ENCODE results near the gene RAPGEF3.

The RAPGEF3 gene

DNA sequence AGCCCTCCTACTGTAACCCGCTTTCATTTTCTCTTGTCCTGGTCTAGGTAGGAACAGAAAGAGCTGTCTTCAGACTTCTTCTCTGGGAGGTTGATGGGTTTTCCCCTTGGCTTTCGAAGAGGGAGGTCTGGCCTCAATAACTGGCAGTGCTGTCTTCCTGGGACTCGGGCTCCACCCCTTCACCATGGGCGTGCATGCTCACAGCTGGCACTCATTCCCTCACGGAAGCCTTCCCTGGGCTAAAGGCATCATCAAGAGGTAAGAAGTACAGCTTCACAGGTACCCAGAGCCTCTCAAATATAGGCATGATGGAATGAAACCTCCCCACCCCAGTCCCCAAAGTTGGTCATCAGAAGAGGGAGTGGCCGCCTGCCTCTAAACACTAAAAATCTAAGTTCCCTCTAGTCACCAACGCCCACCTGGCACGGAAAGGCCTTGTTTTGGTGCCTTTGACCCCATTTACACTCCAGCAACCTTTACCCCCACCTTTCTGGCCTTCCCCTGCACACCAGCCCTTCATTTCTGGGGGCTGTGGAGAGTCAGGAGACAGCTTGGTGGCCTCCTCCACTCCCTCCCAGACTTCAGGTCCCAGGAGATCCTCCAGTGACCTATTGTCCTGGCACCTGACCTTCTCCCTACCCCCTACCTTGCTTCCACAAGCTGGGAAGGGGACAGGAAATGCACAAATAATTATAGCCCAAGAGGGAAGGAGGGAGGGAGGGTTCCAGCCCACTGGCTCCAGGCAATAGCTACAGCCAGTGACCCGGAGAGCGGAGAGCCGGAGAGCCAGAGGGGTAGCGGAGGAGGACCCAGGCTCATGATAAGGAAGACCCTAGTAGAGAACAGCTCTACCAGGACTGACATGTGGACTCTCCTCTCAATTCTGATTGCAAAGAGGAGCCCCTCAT is 2.8 kb downstream of the RAPGEF3 start:
- DNase-seq = no peak

DNA sequence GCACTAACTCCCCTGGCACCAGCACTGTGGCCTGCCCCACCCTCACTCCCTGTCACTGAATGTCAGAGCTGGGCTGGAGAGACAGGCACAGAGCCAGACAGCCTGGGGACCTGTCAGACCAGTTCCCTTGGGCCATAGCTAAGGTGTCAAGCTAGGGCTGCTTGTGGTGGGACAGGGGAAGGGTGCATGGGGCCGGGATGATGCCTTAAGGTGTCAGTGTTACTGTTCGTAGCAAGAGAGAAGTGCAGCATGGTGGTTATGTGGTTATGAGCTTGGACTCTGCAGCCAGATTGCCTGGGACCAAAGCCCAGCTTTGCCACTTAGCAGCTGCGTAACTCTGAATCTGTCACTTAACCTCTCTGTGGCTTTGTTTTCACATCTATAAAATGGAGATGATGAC is 3.8 kb downstream of the RAPGEF3 start:
- no peak for DNase-seq

DNA sequence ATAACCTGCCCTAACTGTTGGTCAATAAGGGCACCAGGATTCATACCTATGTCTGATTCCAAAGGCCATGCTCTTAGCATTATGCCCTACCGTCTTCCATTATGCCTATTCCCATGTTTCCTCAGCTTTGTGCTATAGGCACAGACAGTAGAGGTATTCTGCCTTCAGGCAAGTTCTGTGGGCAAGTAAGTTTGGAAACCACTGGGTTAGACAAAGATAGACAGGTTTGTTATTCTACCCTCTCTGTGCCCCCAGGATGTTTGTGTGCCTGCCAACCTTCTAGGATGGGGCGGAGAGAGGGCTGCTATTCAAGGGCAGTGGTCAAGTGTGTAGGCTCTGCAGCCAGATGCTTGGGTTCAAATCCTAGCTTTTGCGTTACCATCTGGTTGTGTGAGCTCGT is 4.6 kb downstream of the RAPGEF3 start:
- DNase-seq = no peak

DNA sequence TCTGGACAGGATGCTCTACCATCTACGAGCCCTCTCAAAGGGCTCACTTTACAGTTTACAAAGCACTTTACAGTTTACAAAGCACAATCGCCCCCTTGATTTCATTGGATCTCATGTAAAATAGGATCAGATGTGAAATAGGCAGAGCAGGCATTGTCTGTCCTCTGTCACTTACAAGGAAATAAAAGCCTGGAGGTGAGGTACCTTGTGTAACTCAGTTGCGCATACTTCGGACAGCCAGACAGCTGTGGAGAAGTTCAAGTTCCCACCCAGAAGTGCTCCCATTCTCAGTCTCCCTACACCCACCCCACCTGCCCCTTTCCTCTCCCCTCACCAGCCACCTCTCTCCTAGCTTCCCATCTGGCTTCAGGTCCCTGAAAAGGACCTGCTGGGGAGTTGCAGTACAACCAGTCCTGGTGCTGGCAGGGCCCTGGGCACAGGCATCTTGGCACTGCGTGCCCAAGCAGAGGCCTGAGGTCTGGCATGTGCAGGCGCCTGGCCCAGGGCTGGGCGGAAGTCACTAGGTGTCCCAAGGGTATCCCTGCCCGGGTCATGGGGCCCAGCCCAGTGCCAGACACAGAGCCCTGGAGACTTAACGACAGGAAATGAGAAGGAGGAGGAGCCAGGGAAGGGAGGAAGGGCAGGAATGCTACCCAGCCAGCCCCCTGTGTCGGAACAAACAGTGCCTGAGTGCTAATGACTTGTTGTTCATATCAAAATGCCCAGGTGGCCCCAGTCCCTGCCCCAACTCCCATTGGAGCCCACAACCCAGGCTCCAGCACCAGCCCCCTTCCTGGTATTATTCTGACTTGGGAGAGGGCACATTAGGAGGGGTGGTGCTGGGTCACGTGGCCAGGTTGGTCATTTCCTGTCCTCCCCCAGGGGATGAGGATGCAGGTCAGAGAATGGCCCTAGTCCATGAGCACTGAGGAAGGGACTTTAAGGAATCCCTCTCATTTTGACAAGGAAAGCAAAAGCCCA is 5.4 kb downstream of the RAPGEF3 start:
- no peak for DNase-seq

DNA sequence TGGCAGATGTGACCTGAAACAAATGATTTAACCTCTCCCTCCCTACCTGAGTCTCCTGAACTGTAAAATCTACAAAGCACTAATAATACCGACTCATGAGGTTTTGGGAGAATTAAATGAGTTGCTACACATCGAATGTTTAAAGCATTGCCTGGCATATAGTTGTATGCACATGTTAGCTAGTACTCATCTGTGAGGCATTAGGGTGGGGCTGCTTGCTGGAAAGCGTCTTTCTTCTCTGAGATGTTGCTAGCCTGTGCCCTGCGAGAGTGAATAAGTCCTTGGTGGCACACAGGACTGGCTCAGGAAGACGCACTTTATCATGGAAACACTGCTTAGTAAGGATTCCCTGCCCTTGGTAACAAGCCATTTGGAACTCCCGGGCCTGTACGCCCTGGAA is 6.1 kb downstream of the RAPGEF3 start:
- DNase-seq = no peak

DNA sequence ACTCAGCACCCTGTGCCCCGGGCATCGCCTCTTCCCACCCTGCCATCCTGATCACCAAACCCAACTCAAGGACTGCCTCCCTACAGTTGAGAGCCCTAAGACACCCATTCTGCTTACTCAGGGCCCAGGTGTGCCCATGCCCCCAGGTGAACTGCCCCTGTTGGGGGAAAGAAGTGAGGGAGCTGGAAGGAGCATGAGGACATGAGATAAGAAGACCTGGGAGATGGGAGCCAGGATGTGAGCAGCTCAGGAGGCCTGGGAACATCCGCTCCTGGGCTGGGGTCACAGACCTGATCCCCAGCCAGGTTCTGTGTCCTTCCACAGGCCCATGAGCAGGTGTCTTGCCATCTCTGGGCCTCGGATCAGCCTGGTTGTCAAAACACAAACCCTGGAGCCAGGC is 6.6 kb downstream of the RAPGEF3 start:
- no peak for DNase-seq

DNA sequence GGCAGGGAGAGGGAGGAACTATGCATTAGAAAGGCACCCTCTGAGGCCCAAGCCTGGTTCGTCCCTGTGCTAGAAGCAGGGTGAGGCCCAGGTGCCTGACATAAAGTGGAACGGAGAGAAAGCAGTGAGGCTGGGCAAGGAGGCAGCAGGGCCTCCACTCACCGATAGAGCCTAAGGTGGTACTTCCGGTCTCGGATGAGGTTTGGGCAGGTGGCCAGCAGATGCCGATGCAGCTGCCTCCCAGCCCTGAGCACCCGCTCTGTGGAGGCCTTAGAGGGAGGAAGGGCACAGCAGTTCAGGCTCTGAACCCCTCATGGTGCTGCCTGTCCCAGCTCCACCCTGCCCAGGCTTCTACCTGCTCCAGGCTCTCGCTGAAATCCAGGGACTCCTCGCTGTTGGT is 7.1 kb downstream of the RAPGEF3 start:
- no peak for DNase-seq

DNA sequence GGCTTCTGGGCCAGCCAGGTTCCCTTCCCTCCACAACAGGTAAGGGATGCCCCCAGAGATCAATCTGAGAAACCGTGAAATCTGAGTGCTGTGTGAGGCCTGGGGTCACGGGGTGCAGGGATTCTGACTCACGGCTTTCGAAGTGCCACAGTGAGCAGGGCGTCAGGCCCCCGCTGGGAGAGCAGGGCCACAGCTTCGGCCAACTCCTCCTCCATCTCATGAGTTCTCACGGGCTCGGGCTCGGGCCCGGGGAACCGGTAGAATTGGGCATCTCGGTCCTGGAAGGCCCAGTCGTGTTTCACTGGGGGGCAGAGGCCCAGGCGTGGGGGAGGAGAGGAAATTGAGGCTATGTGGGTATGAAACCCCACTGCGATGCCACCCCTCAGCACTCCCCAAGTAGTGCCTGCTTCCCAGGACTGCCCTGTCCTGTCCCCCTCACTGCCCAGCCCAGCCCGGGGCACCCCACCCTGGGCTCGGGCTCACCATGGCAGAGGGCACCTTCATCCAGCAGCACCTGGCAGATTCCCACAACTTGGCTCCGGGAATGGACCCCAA is 7.7 kb downstream of the RAPGEF3 start:
- DNase-seq = no peak

DNA sequence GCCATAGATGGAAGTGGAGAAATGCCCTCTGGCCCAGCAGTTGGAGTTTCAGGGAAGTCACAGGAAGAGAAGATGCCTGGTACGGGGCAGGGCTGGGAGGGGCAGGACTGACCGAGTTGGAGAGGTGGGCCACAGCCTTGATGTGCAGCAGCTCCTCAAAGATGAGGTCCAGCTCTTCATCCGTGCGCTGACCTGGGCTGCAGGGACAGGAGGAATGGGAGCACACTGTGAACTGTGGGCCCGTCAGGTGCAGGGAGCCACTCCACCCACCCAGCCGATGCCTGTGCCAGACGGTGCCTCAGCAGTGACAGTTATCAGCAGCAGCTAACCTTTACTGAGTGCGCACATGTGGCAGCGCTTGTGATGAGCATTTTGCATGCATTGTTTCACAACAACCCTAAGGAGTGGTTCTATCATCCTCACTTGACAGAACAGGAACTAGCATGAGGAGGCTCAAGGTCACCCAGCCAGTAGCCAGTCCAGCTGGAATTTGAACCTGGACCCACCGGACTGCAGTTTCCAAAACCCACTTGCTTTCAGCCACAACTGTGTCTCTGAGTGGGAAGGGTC is 8.4 kb downstream of the RAPGEF3 start:
- no peak for DNase-seq

DNA sequence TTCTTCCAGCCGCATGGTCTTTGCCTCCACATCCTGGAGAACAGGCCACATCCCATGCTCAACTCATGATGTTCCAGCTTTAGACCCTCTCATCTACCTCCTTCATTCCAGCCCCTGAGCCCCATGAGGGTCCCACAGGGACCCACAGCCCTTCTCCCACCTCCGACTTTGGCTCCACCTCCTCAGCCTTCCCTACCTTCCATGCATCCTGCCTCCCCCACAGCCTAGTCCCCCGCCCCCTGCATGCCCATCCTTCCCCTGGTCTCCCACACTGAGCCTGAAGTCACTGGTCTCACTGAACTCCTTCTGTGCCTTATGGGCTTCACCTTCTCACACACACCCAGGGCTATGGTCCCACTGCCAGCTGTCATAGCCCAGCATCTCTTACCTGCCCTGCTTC is 9.8 kb downstream of the RAPGEF3 start:
- no peak for DNase-seq

DNA sequence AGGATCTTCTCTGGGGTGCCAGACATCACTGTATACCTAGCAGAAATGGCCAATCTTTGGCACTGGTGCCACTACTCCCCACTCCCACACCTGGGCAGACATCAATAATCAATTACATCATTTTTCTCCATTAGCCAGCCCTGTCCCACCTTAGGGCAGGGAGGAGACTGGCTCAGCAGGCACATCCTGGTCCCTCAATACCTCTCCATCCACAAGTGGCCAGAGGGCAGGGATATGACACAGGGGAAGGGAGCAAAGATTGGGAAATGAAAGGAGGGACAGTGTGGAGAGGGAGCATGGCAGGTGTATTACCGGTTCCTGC is 10.2 kb downstream of the RAPGEF3 start:
- no peak for DNase-seq

DNA sequence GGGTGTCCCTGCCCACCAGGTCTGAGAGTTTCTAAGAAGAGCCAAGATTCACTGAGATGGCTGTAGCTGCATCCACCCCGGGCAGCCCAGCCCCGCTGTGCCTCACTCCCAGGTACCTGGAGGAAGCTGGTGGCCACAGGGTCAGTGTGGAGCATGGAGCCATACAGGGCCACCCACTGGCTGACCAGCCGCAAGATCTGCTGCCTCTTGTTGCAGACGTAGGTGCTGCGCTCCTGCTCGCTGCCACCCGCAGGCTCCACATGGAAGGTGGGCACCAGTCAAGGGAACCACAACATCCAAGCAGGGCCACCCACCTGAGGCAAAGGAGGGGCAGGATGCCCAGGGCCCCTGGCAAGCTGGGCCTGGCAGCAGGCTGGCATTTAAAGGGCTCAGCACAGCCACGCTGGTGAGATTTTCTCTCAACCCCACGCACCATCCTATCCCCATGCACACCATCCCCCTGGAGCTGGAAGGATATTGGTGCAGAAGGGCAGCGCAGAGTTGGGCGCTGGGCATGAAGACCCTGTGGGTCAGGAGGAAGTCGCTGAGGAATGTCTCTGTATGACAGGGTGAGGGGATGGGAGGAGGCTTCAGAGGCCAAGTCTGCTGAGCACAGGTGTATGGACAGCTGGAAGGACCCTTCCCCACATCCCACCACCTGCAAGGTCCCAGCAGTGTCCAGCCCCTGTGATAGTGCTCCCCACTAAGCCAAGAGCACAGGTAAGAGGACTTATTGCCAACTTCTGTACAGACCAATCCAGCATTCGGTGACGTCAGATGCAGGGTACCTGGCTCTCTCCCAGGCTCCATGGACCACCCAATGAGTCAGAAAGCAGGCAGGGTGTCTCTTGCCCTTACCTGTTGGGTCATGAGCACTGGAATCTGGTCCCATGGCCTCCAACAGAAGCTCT is 10.8 kb downstream of the RAPGEF3 start:
- no peak for DNase-seq

DNA sequence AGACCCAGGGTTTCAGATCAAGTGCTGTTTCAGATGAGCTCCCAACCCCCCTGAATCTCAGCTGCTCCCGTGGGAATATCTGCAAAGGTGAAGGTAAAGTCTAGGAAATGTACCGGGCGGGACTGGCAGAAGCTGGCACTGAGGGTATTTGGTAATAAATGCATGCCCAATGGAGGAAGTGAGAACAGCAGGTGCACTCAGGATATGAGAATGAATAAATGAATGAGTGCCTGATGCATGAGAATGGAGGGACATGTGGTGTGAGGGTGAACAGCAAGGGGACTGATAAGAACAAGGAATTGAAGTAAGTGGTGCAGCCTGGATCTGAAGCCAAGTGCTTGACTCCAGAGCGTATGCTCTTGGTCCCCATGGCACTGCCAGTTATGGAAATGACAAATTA is 11.6 kb downstream of the RAPGEF3 start:
- no peak for DNase-seq

DNA sequence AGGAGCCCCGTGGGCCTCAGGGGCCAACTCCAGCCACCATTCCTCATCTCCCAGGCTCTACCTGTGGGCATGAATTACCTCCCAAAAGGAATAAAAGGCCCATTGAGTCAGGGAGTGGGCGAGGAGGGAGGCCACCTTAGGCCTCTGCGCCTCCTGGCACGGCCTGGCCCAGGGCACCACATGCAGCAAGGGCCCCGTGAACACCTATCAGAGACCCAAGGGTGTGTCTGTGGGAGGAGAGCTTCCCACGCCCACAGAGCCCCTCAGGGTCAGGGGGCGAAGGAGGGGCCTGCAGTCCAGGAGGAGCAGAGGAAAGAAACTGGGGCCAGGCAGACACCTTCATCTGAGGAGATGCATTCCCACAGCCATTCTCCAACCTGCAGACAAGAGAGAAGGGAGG is 12.2 kb downstream of the RAPGEF3 start:
- no peak for DNase-seq

DNA sequence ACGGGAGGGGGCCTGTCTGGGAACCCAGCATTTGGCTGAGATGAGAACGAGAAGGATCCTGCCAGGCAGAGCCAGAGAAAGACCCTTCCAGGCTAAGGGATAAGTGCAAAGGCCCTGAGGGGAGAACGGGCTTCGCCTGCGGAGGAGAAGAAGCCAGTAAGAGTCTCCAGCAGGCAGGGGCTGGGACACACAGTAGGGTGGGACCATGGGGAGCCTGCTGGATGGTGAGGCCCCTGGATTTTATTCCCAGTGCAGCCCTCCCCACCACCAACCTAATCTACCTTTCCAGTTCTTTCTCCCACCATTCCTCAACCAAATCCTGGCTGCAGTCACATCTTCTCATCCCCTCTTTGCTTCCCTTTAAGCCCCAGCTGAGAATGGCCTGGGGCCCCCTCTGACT is 12.6 kb downstream of the RAPGEF3 start:
- no peak for DNase-seq

DNA sequence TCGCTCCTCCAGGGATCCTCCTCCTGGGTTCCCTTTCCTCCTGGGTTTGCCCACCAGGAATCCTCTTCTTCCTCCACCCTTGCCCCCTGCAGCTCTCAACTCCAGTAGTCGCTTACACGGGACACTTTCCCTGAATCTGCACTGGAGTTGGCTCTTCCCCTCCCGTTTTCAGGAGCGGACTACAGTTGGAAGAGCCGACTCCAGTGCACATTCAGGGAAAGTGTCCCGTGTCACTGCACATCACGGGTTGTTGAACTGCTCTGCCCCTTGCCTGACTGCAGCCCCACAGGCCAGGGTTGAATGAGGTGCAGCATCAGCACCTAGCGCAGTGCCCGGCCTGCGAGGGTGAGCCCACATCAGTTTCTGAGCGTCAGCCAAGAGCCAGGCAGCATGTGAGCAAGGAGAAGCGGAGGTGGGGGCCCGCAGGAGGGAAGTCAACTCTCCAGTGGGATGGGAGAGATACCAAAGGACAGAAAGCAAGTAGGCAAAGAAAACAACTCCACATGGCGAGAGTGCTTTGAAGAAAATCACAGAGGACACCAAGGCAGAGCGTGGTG is 13.1 kb downstream of the RAPGEF3 start:
- DNase-seq = no peak

DNA sequence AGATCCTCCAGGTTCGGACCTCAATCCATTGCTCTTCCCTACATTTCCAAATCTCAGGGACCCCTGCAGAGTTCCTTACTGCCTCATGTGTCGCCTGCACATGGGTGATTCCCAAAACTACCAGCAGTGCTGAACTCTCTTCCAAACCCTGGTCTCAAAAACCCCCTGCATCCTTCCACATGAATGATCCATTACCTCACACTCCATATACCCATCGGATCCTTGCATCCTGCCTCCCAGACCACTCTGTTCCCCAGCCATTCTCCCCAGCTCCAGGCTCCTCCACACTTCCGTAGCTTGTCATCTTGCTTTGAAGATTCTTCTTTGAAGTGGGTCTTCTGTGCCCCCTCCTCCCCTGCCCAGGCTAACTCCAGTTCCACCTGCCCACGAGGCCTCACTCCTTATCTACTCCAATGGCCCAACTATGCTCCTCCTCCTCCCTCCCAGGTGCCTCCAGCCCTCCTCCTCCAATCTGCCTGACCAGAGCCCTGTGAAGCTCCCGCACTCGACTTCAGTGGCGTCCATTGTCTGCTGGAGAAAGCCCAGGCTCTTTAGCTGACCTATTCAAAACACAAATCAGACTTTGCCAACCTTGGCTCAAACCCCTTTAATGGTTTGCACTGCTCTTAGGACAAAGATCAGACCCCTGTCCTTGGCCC is 13.8 kb downstream of the RAPGEF3 start:
- no peak for DNase-seq

DNA sequence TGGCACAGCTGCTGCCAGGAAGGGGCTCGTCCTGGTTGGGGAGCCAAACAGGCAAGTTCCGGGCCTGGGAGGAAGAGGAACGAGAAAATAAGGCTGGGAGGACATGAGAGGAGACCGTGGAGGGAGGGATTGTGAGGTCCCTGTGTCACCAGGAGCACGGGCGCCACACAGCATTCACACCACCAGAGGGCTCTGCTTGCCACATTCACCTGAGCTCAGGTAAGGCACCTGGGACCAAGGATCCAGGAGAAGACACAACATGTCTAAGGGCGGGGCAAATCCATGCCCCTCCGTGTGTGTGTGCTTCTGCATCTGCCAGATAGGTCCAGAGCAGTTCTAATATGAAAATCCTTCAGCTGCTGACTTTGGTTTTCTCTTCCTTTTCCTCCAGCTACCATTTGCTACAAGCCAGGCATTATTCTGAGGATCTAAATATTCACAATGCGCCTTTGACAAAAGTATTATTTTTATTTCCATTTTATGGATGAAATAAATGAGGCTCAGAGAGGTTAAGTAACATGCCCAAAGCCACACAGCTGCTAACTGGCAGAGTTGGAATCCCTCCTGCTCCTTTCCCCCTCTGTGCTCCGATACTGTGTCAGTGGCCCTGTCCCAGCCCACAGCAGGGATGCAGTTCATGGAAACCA is 14.6 kb downstream of the RAPGEF3 start:
- DNase-seq = peak; percentile 70

DNA sequence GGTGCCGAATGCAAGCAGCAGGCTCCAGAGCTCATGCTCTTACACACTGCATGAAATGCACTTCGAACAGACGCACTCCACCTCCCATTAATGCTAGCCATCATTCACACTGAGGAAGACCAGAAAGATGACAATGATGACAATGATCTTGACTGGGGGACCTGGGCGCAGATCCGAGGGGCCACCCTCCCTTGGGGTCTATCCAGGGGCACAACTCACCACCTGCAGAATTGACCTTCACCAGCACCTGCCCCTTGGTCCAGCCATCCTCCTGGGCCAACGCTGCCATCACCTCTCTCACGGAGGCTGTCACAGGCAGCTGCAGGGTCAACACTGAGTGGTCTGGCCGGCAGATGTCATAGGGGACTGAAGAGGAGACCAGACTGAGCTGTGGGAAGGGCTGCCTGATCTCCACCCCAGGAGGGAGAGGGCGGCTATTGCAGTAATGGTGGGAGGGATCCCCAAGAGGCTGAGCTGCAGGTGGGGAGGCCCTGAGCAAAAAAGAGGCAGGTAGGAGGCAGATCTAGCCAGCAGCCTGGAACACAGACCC is 15.3 kb downstream of the RAPGEF3 start:
- no peak for DNase-seq

DNA sequence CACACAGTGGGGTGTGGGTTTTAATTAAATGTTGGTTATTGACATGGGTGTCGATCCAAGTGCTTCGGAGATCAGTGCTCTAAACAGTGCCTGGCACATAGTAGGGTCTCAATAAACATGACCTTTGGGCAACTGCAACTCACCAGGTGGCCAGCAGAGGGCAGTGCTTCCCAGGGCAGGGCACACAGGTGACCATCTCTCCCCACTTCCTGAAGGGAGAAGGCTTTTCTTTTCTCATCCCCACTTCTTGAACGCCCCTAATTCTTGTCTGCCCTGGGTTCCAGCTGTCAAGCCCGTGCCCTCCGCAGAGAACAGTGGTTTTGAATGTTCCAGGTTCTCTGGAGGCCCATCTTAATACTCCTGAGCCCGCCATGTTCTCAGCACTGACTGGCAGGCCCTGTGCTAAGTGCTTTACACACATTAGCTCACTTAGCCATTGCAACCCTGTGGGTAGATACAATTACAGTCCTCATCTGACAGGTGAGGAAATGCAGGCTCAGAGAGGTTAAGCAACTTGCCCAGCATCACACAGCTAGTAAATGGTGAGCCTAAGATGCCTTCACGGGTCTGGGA is 16.3 kb downstream of the RAPGEF3 start:
- DNase-seq = no peak
